MM.1S (cell line): ENCODE results near the gene ANO10.

Experiments
- CTCF ChIP-seq: fragments of 300-600 bp; sonication (generic); IDR thresholded peaks from 2 replicates; pipeline ENCODE4 v1.5.1; 2016; ENCODE audit warnings: antibody characterized with exemption, low read length, mixed read lengths
- EZH2phosphoT487 ChIP-seq: fragments of 300-600 bp; sonication (generic); IDR thresholded peaks from 2 replicates; pipeline ENCODE4 v1.6.1; 2018; ENCODE audit warnings: antibody characterized with exemption, low read length

- TF ChIP-seq CTCF = no peak
- no peak for TF ChIP-seq EZH2phosphoT487
Measured at GRCh38 chr3:43612419-43612818, 9.4 kb downstream of the ANO10 start.
